ENCODE data around the gene SOX5.
"Not testable (repeated sequence)": the region's sequence is repeated elsewhere in the genome, so short reads cannot be mapped to it uniquely, and the experiment has no call there.

Gene SOX5

DNA sequence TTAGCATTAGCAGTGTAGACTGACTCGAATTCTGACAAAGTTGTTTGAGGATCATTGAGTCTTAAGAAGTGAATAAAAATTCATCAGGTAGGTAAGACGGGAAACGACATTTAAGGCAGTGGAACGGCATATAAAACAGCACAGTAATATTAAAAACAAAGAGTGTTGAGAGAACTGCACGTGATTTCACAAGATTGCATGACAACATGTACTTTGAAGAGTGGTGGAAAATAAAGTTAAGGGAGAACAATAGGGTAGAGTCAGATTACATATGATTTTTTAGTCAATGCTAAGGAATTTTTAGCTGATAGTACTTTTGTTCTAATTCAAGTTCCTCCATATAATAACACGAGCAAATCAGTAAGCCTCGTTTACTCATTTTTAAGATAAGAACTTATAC is 115.4 kb downstream of the SOX5 start:
- DNase-seq (ENCODE audit: low read depth): no peak

DNA sequence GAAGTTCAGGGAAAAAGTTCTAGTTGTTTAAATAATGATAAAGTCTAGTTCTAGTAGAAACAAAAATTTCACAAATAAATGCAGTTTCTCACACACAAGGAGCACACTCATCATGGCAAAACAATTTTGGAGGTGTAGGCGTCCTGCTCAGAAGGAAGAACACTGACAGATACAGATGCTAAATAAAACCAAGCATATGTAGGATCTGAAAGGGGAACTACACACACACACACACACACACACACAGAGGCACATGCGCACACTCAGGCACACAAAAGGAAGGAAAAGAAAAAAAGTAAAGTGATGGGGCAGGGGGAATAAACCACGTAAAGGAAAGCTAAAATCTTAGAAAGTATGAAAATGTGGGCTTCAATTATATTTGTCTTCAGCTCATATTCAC is 117.7 kb downstream of the SOX5 start:
- DNase-seq (ENCODE audit: low read depth): no peak

DNA sequence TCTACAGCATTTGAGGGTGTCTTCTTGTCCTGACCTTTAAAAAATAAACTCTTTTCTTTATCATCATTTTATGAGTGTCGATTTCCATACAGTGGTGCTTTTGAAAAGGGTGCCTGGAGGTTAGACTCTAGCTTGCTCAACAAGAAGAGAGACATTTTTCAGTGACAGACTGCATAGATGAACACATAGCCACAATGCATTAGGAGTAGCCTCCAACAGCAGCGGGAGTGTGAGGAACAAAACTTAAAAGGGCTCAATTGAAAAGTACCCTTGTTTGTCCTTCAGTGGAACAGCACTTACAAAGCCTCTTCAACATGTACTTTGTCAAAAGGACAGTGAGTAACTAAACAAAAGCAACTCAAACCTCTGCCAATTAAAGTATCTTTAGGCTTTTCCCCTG is 119.3 kb downstream of the SOX5 start:
- no peak for DNase-seq (ENCODE audit: low read depth)

DNA sequence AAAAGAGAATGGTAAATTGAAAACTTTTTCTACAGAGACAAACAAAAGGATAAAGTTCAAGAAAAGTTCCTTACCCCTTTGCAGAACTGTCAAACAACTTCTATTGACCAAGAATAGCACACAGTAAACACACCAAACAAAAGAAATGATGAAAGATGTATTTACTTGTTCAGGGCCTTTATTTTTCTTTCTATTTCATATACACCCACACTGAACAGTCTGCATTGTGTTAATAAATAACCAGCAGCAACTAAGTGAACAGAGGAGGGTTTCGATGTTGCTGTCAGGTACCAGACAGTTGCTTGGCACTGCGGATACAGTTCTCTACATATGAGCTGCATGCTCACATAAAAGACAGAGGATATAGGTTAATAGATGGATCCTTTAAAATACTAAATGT is 122.1 kb downstream of the SOX5 start:
- DNase-seq (ENCODE audit: low read depth): no peak

DNA sequence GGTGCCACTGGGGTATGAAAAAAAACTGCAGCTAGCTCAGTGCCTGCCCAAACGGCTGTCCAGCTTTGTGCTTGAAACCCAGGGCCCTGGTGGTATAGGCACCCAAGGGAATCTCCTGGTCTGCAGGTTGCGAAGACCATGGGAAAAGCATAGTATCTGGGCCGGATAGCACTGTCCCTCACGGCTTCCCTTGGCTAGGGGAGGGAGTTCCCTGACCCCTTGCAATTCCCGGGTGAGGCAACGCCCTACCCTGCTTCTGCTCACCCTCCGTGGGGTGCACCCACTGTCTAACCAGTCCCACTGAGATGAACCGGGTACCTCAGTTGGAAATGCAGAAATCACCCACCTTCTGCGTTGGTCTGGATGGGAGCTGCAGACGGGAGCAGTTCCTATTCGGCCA is 124.3 kb downstream of the SOX5 start:
- DNase-seq (ENCODE audit: low read depth): not testable (repeated sequence)

DNA sequence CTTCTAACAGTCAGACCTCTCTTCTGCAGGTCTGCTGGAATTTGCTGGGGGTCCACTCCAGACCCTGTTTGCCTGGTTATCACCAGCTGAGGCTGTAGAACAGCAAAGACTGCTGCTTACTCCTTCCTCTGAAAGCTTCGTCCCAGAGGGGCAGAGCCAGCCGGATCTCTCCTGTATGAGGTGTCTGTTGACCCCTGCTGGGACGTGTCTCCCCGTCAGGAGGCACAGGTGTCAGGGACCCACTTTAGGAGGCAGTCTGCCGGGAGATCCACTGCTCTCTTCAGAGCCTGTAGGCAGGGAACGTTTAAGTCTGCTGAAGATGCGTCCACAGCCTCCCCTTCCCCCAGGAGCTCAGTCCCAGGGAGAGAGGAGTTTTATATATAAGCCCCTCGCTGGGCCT is 125.1 kb downstream of the SOX5 start:
- DNase-seq (ENCODE audit: low read depth): no peak

DNA sequence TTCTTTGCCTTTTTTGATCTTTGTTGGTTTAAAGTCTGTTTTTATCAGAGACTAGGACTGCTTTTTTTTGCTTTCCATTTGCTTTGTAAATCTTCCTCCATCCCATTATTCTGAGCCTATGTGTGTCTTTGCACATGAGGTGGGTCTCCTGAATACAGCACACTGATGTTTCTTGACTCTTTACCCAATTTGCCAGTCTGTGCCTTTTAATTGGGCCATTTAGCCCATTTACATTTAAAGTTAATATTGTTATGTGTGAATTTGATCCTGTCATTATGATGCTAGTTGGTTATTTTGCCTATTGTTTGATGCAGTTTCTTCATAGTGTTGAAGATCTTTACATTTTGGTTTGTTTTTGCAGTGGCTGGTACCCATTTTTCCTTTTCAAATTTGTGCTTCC is 126.6 kb downstream of the SOX5 start:
- not testable (repeated sequence) for DNase-seq (ENCODE audit: low read depth)

DNA sequence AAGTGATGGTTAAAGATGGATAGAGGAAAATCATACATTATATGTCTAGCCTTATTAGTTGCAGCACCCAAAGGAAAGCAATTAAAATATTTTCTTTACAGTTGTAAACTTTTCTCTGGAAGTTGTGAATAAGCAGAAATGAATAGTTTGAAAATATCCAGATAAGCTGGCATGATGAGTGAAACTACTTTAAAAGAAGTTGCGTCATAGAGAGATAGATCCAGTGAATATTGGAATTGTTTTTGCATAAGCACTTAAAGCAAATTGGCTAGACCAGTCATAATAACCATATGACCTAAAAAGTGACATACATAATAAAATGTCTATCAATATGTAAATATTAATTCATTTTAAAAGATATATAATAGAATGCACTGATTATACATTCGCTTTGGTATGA is 132.1 kb downstream of the SOX5 start:
- no peak for DNase-seq (ENCODE audit: low read depth)

DNA sequence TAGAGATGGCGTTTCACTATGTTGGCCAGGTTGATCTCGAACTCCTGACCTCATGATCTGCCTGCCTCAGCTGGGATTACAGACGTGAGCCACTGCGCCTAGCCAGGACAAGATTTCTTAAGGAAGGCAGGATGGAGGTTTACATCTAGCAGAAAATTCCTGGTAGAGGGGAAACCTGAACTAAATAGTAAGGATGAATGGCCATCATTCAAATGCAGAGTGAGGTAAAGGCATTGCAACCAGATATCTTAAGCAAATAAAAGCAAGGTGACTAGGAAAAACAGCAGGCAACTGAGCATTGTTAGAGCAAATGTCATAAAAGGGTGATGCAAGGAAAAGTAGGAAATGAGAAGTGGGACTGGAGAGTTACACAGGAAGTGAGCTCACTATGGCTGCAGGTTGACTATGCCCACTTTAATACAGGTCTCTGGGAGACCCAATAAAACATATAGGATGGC is 133.0 kb downstream of the SOX5 start:
- DNase-seq (ENCODE audit: low read depth): no peak

DNA sequence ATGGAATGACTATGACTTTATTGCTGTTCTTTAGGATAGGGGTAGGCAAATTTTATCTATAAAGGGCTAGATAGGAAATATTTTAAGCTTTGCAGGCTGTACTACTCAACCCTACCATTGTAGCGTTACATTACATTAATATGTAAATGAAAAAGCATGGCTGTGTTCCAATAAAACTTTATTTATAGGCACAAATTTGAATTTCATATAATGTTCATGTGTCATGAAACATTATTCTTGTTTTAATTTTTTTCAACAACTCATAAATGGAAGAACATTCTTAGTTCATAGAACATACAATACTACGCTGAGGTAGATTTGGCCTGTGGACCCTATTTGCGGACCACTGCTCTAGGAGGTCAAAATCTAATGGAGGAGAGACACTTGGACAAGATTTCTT is 133.7 kb downstream of the SOX5 start:
- no peak for DNase-seq (ENCODE audit: low read depth)

DNA sequence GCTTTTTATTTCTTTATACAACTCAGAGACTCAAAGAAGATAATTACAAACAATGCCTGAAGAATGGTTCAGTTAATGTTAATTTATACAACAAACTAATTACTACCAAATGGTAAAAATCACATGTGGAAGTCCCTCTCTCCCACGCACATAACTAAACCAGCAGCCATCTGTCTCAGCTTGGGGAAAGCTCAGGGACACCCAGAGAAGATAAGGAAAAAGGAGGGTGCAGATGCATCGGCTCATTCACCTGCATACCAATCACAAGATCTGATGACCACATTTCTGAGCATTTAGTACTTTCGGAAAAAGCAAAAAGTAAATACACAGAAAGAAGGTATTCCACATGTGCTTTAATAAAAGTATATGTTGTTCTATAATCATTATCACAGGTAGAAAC is 136.3 kb downstream of the SOX5 start:
- DNase-seq (ENCODE audit: low read depth): no peak

DNA sequence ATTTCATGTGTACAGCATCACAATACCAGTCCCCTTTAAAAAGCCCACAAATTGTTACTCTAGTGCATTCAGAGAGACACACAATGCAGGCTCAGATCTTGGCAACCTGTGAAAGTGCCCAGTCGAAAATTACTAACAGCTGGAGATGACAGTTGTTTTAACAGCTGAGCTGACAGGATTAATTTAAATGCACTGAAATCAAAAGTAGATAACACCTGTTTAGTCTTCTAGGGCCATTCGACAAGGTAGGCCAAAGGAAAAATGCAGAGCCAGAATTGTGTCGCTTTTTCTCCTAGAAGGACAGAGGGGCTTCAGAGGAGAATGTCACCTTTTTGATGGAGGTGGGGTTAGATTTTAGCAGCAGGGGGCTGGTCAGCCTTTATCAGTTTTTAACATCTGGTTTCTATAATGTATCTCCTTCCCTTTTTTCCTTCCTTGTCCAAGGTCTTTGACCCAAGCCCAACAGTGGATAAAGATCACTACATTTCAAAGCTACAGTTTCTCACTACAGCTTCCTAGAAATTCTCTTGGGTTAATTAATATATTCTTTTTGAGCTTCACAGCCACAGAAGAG is 139.1 kb downstream of the SOX5 start:
- no peak for DNase-seq (ENCODE audit: low read depth)

DNA sequence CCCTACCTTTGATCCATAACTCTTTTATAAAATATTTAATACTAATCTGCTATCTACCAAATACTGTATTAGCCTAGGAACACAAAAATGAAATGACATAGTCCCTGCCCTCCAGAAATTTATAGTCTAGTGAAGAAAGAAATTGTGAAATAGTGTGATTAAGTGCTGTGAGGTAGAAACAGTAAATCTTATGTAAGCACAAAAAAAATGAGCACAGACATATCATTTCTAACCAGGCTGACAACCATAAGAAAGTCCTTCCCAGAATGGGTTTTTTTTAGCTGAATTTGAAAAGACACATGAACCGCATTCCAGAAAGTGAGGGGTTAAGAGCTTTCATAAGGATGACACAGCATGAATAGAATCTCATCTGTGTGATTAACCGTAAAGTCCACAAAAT is 145.9 kb downstream of the SOX5 start:
- no peak for DNase-seq (ENCODE audit: low read depth)

DNA sequence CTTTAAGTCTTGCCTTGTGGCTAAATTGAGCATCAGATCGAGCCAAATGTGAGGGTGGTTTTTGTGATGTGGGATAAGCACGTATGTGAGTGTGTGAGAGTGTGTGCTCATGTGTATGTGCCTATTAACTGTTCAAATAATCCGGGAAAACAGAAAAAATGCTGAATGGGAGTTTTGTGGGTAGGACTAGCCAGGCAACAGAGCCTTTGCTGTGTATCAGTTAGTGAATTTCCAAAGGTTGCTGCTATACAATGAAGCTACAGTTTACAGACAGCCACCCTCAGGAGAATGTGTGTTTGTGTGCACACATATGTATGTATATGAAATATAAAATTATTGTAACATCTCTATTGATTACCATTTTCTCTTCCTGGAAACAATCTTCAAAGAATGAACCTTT is 154.0 kb downstream of the SOX5 start:
- no peak for DNase-seq (ENCODE audit: low read depth)

DNA sequence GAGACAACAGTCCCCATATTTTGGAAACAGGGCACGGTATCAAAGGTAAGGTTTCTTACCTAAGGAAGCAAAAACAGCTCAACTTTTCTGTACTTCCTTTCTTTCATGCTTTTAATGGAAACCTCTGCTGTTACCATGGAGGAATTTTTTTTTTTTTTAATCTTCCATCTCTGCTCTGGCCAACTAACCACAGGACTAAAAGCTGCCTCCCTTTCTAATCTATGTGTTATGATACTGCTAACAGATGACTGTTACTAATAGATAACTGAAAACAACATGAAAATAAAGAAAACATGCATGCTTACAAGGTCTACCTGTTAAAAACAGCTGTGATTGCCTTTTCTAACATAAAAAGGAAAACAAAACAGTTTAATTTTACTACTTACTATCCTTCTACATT is 168.4 kb downstream of the SOX5 start:
- DNase-seq (ENCODE audit: low read depth): no peak

DNA sequence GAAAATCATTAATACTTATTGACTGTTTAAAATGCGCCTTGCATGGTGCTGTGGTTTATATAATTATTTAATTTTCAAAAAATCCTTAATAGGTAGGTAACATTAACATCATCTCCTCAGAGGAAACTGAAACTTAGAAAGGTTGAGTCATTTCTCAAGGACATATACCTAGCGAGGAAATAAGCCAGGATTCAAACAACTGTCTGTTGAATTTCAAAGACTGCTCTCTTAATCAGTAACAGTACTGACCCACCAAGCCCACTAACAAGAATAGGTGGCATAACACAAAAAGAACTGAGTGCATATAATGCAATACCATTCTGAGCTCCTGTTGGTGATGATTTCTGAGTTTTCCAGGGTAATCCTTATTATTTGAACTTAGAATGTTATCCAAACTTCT is 174.3 kb downstream of the SOX5 start:
- no peak for DNase-seq (ENCODE audit: low read depth)

DNA sequence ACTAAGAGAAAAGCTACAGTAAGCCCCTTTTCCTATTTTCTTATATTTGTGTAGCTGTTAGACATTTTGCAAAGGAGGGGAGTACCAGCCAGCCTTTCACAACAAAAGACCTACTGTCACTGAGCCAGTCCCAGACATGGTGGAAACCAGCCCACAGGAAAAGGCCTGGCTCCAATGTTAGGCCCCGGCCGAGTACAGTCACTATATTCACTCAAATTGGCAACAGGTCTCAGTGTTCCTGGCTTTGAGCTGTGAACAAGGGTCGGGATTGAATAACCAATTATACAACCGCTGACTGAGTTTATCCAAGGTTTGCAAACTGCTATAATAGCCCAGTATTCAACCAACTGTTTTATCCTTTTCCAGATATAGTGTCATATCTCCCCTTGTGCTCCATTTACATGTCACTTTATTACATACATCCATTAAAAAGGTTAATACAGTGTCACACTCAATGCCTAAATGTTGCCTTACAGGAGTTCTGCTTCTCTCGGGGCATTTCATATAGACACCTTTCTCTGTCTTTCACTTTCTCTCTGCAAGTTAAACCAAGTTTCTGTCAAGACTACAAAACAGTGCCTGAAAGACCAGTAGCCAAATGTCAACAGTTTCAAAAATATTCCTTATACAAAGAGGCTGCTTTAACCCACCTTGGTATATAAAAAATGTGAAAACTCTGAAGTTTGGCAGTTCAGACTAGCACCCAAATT is 178.1 kb downstream of the SOX5 start:
- no peak for DNase-seq (ENCODE audit: low read depth)

DNA sequence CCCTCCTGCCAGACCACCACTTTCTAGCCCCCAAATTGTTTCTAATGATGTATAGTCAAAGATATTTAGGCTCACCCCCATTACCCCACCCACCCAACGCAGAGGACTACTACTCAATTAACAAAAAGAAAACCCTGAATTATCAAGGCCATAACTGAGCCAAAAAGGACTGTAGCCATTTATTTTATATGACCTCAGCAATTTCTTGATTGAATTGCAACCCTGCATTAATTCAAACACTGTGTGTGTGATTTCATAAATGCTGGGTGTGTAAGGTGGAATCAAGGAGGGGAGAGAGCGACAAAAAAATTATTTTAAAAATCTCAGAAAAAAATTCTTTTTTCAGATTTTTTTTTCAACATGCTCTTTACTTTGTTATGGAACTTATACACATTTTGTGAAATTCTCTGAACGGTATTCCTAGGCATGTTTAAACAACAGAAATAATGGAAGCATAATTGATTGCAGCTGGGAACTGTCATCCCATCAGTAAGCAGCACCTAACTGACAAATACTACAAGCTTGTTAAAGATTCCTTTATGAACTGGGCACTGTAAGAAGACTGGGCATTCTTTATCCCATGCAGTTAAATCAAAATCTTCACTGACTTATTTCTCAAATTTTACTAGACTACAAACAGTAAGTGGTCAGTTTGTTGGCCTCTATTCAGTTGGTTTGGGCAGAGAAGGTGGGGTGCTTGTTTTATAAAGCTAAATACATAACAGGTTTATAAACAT is 179.1 kb downstream of the SOX5 start:
- DNase-seq (ENCODE audit: low read depth): no peak

DNA sequence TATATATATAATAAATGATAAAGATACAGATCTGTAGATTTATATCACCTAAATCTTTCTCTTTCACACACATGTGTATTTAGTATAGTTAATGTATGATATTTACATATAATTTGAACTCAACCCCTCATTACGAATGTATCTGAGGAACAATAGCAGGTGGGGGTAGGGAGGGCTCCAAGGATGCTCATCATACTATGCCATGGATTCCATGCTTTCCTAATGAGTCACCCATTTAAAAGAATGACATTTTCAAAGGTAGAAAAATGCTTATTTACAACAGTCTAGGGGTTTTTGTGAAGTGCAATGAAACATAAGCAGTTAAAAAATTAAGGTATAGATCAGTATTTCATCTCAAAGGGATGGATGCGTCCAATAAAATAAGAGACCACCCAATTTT is 181.6 kb downstream of the SOX5 start:
- DNase-seq (ENCODE audit: low read depth): no peak

DNA sequence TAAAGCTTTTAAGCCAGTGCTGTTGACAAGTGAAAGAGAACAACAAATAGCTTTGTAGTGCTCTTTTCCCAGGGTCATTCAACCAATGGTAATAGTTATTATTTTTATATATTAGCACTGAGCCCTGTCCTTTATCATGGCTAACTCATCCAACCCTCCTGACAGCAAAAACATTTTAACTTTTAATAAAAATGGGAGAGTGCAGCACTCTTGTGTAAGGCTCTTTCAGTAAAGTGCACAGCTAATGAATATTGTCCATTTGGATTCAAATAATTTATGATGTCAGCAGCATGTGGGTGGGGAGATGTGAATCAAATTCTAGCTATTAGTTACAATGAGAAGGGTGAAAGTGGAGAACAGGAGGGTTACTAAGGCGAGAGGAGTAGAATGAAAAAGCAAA is 185.7 kb downstream of the SOX5 start:
- DNase-seq (ENCODE audit: low read depth): no peak

DNA sequence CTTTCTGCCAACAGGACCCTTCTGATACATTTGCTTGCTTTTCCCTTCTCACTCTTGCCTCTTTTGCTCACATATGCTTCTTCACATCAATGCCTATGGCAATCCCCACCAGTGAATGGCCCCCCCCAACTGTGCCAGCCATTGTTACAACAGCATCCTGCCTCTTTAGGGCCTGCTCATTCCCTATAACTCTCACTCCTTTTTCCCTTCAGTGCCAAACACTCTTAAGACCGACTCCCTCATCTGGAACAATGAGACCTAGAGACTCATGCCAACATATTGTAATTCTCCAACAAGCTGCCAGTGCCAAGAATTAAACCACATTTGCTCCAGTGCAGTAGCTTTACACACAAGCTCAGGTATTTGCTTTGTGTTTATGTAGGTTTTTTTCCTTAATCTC is 189.0 kb downstream of the SOX5 start:
- DNase-seq (ENCODE audit: low read depth): no peak

DNA sequence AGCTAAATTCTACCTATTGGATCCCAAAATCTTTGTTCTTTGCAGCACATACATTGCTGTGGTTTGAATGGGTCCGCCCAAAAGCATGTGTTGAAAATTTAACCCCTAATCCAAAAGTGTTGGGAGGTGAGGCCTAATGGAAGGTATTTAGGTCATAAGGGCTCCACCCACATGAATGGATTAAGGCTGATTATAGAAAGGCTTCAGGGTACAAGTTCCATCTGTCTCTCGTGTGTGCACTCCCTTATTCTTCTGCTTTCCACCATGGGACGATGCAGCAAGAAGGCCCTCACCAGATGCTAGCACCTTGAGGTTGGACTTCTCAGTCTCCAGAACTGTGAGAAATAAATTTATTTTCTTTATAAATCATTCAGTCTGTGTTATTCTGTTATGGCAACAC is 190.9 kb downstream of the SOX5 start:
- no peak for DNase-seq (ENCODE audit: low read depth)

DNA sequence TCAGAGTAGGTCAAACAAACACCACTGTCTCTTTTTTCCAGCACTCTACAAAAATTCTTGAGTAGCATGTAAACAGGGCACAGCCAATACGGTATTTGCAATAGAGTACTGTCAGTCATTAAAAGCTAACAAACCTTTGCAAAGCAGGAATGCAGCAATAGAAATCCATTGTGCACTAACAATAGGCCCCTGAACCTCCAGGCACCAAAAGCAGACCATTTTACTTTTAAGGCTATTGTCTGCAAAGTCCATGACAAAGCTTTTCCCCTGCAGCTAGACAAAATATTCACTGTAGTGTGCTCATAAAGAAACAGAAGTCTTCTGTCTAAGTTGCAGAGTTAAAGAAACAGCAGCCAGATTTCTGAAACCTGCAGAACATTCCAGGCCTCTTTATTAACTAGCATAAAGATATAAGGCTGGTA is 191.9 kb downstream of the SOX5 start:
- no peak for DNase-seq (ENCODE audit: low read depth)

DNA sequence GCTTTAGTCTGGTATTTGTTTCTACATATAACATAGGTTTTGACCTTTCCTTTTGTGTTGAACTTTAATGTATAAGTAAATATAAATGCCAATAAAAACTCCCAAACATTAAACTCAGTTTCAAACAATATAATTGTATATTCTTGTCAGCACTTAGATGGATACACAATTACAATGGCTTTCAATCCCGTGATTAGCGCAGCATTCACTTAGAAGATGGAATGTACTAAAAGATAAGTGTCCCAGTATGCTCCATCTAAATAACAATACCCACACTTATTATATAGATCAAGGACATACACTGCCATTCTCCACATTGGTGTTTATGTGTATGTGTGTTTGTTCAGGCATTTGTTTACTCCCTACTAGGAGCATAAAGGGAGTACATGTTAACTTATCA is 193.1 kb downstream of the SOX5 start:
- no peak for DNase-seq (ENCODE audit: low read depth)
